Tongue (tissue), 2 donors: ENCODE results near the gene PPARG. TPM values are rescaled to one million over a fixed set of nuclear protein-coding genes. Genes with fewer than 3 reads are reported as not detected.
"Not testable (repeated sequence)": the region's sequence is repeated elsewhere in the genome, so short reads cannot be mapped to it uniquely, and the experiment has no call there.

ENCODE experiments used
- DNase-seq: peaks from one replicate; pipeline ENCODE4 v3.0.0-alpha.2; 2015
- total RNA-seq: library from RNA; depleted of rRNA; stranded (reverse); fragments of >200 nt; gene quantifications from one replicate; pipeline ENCODE4 v1.2.3, GENCODE V29; 2014

Gene PPARG
- total RNA-seq, 1 donor from 2014 or later, result 8.2 TPM

DNA sequence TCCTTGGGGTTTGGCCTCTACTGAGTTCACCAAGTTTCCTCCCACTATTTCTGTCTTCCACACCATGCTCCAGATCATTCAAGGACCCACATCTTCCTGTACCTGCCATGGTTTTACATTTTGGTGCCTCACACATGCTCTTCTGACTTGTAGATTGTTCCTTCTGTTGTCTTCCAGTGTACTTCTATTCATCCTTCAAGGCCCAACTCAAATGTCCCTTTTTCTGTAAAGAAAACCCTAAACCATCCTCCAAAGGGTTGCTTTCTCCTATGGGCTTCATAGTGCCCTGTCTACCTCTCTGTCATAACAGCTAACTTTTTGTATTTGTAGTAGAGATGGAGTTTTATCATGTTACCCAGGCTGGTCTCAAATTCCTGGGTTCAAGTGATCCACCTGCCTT lies 175.3 kb downstream of the PPARG start:
- no peak for DNase-seq

DNA sequence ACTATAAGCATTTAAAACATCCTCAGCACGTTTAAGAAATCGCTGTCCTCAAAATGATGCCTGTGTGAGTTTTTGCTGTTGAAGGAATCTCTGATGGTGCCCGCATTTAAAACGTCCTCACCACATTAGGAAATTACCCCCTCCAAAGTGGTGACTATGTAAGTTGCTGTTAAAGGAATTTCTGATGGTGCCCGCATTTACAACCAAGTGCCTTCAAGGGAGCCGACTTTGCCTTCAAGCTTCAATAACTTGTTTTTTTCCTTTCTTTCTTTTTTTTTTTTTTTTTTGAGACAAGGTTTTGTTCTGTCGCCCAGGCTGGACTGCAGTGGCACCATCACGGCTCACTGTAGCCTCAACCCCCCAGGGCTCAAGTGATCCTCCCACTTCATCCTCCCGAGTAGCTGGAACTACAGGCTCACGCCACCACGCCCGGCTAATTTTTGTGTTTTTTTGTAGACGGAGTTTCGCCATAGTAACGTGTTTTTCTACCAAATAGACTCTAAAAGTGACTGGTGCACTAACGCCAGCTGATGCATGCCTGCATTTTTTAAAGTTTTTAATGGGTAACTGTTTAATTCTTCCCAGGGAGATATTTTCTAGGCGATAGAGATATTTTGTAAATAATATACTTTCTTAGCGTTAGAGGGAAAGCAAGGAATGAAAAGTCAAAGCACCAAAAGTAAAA lies 176.4 kb downstream of the PPARG start:
- DNase-seq, result no peak

DNA sequence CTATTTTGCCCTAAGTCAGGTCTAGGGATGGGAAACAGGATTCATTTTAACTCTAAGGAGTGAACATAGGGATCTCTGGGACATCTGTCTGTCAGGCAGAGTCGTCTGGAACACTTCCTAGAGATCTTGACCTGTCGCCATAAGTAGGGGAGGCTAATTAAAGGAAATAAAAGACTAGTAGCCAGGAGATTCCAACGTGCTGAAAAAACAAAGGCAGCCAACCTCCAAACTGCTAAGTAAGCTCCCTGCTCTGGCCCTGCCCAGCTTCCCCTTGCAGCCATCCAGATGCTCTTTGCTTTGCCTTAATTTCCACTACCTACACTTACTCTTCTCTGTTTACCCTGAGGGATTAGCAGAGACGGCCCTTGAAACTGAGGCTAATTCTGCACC lies 177.0 kb downstream of the PPARG start:
- DNase-seq, result no peak

DNA sequence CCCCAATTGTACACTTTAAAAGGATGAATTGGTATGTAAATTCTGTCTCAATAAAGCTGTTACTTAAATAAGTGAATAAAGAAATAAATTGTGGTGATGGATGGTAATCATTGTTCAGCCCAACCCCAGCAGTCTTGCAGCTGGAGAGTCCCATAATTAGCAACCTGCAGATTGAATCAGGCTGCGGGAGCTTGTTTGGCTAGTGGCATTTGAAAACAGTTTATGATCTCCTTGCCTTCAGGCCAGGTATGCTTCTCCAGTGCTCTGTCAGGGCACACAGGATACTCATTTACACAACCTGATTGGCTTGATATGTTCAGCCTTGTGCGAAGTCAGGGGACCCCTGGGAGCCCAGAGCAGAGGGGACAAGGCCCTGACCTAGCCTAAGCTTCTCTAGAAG lies 178.9 kb downstream of the PPARG start:
- no peak for DNase-seq

DNA sequence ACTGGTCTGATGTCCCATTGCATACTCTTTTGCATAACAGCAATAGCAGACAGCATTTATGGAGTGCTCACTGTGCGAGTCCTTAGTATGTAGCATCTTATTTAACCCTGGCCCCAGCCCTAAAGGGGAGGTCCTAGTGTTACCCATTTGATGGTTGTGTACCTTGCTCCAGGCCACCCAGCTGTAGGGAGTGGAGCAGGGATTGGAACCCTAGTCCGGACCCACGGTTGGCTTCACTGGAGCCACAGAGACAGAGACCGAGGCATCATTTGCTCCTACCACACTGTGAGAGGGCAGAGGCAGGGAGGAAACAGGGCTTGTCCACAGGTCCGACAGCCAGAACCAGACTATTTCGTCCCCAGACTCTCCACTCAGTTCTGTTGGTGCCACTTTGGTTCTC lies 179.4 kb downstream of the PPARG start:
- DNase-seq, result no peak

- DNase-seq, result no peak
These were observed 179.9 kb downstream of the PPARG start for GRCh38 chr3:12468757-12469156.

- DNase-seq, result not testable (repeated sequence)
These were observed 180.4 kb downstream of the PPARG start for GRCh38 chr3:12469222-12469621.

GRCh38 chr3:12470111-12470510 lies 181.2 kb downstream of the PPARG start:
- DNase-seq, result no peak

DNA sequence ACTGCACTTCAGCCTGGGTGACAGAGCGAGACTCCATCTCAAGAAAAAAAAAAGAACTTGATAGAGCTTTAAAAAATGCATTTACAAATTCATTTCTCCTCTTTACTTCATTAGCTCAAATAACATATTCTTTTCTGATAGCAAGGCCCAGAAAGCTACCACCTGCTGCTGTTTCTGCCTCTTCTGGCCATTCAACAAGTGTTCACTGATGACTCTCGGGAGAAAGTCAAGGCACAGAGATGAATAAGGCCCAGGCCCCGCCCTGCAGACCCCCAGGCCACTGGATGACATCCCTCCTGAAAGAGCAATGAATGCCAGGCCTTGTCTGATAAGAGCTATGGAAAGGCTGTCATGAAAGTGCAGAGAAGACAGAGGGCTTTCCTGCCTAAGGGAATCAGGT lies 181.8 kb downstream of the PPARG start:
- DNase-seq, result no peak

DNA sequence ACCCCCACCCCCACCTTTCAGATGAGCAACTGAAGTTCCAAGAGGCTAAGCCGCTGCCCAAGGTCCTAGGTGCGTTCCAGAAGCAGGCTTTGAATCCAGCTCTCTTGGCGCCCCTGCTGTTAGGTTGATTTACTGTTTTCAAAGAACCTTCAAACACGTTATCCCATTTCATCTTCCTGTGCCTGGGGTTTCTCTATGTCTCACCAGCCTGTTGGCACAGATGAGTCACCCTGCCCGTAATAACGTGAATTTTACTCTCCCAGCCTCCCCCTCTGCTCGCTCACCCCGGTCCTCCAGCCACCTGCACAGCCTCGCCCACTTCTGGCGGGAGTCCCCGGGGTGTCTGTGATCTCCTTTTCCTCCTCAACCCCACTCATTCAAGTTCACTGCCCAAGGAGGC lies 182.4 kb downstream of the PPARG start:
- no peak for DNase-seq

- DNase-seq, result peak; percentile 14
These were observed 183.2 kb downstream of the PPARG start for GRCh38 chr3:12472000-12472610.

- peak; percentile 26 for DNase-seq
These were observed 183.9 kb downstream of the PPARG start for GRCh38 chr3:12472796-12473195.

GRCh38 chr3:12473511-12473910 lies 184.6 kb downstream of the PPARG start:
- peak; percentile 51 for DNase-seq

DNA sequence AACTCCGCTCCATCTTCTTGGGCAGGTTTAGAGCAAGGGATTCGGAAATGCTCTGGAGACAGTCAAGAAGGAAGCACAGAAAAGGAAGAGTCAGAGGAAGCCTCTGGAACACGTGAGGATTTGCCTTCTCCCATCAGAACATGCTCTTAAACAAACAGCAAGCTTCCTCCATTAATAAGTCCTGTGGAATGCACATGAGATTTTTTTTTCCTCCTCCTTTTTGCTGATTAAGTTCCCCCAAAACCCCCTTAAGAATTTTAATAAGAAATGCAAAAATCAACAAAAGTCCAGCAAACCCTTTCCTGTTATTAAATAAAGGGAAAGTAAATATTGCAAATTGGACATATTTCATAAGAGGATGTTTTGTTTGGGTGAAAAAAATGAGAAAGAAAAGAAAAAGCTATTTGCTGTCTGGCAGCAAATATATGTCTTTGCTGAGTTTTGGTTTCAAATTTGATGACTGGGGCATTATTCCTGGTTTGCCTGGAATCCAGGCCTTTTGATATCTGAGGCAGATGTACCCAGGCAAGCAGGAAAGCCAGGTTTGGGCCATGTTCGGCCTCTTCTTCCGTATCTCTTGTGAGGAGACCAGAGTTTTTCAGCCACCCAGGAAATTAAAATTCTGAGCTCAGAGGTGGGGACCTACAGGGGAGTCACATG lies 187.5 kb downstream of the PPARG start:
- DNase-seq, result peak; percentile 14

GRCh38 chr3:12477256-12477655 lies 188.4 kb downstream of the PPARG start:
- DNase-seq, result no peak

DNA sequence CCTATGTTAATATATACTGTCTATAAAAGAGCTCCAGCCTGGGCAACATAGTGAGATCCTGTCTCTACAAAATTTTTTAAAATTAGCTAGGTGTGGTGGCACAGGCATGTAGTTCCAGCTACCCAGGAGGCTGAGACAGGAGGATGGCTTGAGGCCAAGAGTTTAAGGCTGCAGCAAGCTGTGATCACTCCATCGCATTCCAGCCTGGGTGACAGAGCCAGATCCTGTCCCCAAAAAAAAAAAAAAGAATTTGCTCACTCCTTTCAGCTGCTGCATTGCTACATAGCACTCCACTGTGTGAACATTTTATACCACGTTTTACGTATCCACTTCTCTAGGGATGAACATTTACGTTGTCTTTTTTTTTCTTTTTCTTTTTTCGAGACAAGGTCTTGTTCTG lies 189.5 kb downstream of the PPARG start:
- no peak for DNase-seq

DNA sequence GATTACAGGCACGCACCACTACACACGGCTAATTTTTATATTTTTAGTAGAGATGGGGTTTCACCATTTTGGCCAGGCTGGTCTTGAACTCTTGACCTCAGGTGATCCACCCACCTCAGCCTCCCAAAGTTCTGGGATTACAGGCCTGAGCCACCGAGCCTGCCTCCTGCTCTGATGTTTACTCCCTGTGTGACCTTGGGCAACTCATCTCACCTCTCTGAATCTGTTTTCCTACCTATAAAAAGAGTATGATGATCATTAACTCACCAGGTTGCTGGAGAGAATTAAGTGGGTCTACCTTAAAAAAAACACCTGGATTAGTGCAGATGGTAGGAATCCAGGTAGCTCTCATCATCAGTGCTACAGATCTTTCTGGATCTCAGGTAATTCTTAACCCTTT lies 190.3 kb downstream of the PPARG start:
- not testable (repeated sequence) for DNase-seq

- DNase-seq, result peak; percentile 67
These were observed 191.1 kb downstream of the PPARG start for GRCh38 chr3:12479919-12480427.

DNA sequence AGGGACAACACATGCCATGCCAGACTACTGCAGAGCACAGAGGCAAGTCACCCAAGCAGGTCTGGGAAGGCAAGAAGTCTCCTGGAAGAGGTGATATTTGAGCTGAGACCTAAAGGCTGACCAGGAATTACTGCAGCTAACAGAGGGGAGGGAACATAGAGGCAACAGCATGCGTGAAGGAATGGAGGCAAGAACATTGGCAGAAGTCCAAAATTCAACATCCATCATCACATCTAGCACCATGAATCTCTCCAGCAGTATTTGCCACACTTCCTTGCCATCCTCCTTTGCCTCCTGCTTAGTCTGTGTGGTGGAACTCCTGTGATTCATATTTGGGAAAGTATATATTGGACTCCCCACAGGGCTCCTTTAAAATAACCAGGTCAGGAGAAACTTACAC lies 194.5 kb downstream of the PPARG start:
- DNase-seq, result peak; percentile 34

GRCh38 chr3:12483872-12484197 lies 195.0 kb downstream of the PPARG start:
- DNase-seq, result no peak
